GM12874 (cell line): Measurements from ENCODE around the gene FASN.
A peak's percentile ranks its signal among the peaks of the same experiment; 100 is the strongest.

Source experiments
- TF ChIP-seq, protein P1 (sequence below): IDR thresholded peaks from 2 replicates; pipeline ENCODE4 v1.5.1; 2011; ENCODE audit warnings: low read depth, mild to moderate bottlenecking, control low read depth, low read length, moderate library complexity; ENCODE audit not compliant: insufficient read depth

Gene FASN

DNA sequence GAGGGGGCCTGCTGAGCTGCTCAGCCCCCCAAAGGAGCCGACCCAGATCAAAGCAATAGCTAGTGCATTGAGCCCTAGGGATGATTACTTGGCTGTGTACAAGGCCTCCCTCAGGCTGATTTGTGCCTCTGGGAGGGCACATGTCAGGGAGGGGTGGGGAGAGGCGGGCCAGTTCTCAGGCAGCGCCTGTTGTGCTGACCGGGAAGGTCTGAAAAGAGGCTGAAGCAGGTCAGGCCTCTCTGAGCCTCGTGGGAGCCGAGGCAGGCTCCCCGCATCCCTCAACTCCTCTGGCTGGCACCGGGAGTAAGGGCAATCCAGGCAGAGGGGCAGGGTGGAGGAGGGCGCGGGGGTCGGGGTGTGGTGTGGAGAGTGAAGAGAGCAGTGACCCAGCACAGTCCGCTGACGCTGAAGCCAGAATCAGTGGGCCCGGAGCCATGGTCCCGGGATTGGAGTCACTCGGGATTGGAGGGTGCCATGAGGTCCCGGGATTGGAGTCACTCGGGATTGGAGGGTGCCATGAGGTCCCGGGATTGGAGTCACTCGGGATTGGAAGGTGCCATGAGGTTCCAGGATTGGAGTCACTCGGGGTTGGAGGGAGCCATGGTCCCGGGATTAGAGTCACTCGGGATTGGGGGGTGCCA is 63.5 kb downstream of the FASN start:
- TF ChIP-seq, protein P1, sequence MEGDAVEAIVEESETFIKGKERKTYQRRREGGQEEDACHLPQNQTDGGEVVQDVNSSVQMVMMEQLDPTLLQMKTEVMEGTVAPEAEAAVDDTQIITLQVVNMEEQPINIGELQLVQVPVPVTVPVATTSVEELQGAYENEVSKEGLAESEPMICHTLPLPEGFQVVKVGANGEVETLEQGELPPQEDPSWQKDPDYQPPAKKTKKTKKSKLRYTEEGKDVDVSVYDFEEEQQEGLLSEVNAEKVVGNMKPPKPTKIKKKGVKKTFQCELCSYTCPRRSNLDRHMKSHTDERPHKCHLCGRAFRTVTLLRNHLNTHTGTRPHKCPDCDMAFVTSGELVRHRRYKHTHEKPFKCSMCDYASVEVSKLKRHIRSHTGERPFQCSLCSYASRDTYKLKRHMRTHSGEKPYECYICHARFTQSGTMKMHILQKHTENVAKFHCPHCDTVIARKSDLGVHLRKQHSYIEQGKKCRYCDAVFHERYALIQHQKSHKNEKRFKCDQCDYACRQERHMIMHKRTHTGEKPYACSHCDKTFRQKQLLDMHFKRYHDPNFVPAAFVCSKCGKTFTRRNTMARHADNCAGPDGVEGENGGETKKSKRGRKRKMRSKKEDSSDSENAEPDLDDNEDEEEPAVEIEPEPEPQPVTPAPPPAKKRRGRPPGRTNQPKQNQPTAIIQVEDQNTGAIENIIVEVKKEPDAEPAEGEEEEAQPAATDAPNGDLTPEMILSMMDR, result no peak

DNA sequence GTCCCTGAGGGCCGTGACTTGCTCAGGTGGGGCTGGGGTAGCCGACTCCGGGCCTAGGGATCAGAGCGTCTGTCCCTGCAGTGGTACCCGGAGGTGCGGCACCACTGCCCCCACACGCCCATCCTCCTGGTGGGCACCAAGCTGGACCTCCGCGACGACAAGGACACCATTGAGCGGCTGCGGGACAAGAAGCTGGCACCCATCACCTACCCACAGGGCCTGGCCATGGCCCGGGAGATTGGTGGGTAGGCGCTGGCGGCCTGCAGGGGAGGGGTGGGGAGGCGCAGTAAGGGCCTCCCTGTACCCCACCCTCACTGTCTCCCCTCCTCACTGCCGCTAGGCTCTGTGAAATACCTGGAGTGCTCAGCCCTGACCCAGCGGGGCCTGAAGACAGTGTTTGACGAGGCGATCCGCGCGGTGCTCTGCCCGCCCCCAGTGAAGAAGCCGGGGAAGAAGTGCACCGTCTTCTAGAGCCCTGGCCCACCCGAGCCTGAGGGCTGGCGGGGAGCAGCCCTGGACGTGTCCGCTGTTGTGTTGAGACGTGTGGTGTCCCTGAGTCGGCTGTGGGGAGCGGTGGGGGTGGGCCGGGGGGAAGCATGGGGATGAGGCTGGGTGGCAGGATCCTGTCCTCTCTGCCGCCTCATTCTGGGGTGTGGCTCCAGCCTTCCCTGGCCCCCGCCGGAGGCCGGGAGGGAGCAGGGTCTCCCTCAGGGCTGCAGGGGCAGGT is 64.5 kb downstream of the FASN start:
- TF ChIP-seq, protein P1, result no peak

DNA sequence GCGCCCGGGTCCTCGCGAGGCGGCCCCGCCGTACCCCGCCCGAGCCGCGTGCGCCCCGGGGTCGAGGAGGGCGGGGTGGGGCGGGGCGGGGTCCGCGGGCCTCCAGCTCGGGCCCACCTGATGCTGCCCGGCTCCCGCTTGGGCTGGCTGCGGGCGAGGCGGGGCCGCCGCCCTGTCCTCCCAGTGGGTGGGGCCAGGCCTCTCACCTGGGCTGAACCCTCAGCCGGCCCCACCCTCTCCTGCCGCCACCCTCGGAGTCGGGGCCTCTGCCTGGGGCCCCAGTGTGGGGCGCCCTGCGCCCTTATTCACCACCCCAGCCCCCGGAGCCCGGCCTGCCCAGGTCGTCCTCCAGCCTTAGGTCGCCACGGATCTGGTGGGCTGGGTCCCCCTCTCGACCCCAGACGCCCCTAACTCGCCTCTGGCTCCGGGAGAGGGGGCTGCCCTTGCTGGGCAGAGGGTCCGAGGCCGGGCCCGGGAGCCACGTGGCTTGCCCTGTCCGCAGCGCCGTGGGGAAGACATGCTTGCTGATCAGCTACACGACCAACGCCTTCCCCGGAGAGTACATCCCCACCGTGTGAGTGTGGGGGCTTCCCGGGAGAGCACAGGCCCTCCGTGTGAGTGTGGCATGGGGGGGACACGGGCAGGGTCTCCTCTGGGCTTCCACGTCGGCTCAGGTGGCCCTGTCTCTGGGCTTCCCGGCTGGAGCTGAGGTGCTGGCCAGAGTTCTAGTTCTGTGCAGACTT is 66.0 kb downstream of the FASN start:
- TF ChIP-seq, protein P1, result no peak

DNA sequence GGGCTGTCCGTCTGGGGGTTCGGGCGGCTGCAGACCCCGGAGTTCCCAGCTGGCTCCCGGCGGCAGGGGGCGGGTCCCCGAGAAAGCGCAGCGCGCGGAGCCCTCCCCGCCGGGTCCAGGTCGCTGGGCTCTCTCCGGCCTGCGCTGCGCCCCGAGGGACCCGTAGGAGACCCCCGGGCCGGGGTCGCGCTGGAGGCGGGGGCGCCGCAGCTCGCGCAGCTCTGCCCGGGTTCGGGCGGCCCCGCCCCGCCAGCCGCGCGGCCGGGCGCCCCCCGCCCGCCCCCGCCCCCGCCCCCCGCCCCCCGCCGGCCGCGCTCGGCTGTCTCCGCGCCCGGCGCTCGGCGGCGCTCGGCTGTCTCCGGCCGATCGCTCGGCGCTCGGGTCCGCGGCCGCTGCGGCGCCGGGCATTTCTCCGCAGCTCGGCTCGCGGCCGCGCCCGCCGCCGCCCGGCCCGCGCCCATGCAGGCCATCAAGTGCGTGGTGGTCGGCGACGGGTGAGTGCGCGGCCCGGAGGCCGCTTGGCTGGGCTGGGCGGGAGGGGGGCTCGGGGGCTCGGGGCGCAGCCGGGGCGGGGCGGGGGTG is 66.6 kb downstream of the FASN start, which contains the start of gene RAC3:
RAC3 (plus strand) TSS at position 376 of the 582 bp plus-strand sequence; CDS start at position 460, 84 bp downstream.
- TF ChIP-seq, protein P1, result no peak

DNA sequence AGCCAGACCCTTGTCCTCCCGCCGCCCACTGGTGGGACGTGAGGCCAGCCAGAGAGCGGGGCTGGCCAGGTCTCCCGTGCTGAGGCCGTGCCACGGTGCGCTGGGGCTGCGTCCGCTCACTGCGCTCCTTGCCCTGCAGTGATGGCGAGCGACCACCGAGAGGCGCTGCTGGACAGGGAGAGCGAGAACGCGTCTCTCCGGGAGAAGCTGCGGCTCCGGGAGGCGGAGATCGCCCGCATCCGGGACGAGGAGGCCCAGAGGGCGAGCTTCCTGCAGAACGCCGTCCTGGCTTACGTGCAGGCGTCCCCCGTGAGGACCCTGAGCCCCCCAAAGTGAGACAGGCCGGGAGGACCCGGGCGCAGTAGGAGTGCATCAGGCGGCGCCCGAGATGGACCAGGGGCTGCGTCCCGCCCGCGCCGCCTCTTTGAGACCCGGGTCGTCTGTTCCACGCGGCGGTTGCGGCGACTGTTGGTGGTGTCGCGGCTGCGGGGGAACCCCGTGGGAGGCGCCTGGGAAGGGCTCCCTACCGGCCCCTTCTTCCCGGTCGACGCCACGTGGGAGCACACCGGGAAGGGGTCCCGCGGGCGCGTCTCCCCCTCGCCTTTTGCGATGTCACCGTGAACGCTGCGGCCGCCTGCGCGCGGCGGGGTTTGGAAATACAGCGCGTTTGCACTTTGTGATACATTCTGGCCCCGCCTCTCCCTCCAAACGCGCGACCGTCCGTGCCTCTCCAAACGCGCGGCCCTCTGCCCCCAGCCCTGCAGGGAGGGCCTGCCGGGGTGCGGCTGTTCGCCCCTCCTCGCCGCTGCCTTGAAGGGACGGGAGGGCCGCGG is 67.3 kb downstream of the FASN start:
- TF ChIP-seq, protein P1, result peak; percentile 97

DNA sequence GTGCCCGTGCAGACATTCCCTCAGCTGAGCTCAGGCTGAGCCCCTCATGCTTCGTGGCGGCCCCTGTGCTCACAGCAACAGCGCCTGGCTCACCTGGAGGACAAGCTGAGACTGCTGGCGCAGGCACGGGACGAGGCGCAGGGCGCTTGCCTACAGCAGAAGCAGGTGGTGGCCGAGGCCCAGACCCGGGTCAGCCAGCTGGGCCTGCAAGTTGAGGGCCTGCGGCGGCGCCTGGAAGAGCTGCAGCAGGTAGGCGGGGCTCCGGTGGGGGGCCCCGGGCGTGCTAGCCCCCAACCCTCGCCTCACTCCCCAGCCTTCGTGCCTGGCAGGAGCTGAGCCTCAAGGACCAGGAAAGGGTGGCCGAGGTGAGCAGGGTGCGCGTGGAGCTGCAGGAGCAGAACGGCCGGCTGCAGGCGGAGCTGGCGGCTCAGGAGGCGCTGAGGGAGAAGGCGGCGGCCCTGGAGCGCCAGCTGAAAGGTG is 68.0 kb downstream of the FASN start:
- TF ChIP-seq, protein P1, result no peak
